Embryonic facial prominence (tissue), 1 donor: ENCODE measurements around the gene ZDHHC14.

Experiments
- DNase-seq: peaks from one replicate; pipeline ENCODE4 v3.0.0-alpha.2; 2016; ENCODE audit errors: extremely low spot score

The ZDHHC14 gene

GRCh38 chr6:157645201-157645795 is 264.3 kb downstream of the ZDHHC14 start:
- no peak for DNase-seq

GRCh38 chr6:157646012-157646411 is 265.0 kb downstream of the ZDHHC14 start:
- DNase-seq, result no peak

GRCh38 chr6:157647261-157647915 is 266.4 kb downstream of the ZDHHC14 start:
- DNase-seq, result no peak

- DNase-seq, result no peak
Observed at GRCh38 chr6:157648561-157648960, 267.6 kb downstream of the ZDHHC14 start.

- no peak for DNase-seq
Observed at GRCh38 chr6:157649311-157650260, 268.6 kb downstream of the ZDHHC14 start.

- no peak for DNase-seq
Observed at GRCh38 chr6:157650261-157650640, 269.3 kb downstream of the ZDHHC14 start.

GRCh38 chr6:157650801-157651200 is 269.8 kb downstream of the ZDHHC14 start:
- no peak for DNase-seq

- DNase-seq, result no peak
Observed at GRCh38 chr6:157651731-157652490, 270.9 kb downstream of the ZDHHC14 start.

GRCh38 chr6:157652601-157653363 is 271.8 kb downstream of the ZDHHC14 start:
- DNase-seq, result no peak

GRCh38 chr6:157653521-157653920 is 272.5 kb downstream of the ZDHHC14 start:
- DNase-seq, result no peak

- no peak for DNase-seq
Observed at GRCh38 chr6:157655139-157655538, 274.1 kb downstream of the ZDHHC14 start.

- no peak for DNase-seq
Observed at GRCh38 chr6:157656437-157656997, 275.5 kb downstream of the ZDHHC14 start.

- no peak for DNase-seq
Observed at GRCh38 chr6:157657754-157658153, 276.8 kb downstream of the ZDHHC14 start.

- no peak for DNase-seq
Observed at GRCh38 chr6:157658301-157658700, 277.3 kb downstream of the ZDHHC14 start.

GRCh38 chr6:157659536-157660271 is 278.7 kb downstream of the ZDHHC14 start:
- no peak for DNase-seq

- no peak for DNase-seq
Observed at GRCh38 chr6:157660414-157660813, 279.4 kb downstream of the ZDHHC14 start.

GRCh38 chr6:157661652-157662051 is 280.7 kb downstream of the ZDHHC14 start:
- no peak for DNase-seq

- no peak for DNase-seq
Observed at GRCh38 chr6:157663261-157663660, 282.3 kb downstream of the ZDHHC14 start.

GRCh38 chr6:157665180-157665579 is 284.2 kb downstream of the ZDHHC14 start:
- DNase-seq, result no peak

- no peak for DNase-seq
Observed at GRCh38 chr6:157666729-157667128, 285.7 kb downstream of the ZDHHC14 start.
